A204.1 (cell line): ENCODE measurements around the gene TBCK.
"Not testable (repeated sequence)": the region's sequence is repeated elsewhere in the genome, so short reads cannot be mapped to it uniquely, and the experiment has no call there.

Experiments used
- FAIRE-seq: peaks from 2 replicates; lab custom pipeline; 2012; peaks lifted over from hg19 to GRCh38; lab: Jason Lieb, UNC

Gene TBCK

GRCh38 chr4:106210021-106210420, 106.0 kb downstream of the TBCK start:
- no peak for FAIRE-seq

- FAIRE-seq: peak; percentile 6
Measured at GRCh38 chr4:106208481-106209460, 107.2 kb downstream of the TBCK start.

- peak; percentile 98 for FAIRE-seq
Measured at GRCh38 chr4:106201373-106201772, 114.6 kb downstream of the TBCK start.

- FAIRE-seq: no peak
Measured at GRCh38 chr4:106195435-106195950, 120.5 kb downstream of the TBCK start.

GRCh38 chr4:106194801-106195200, 121.2 kb downstream of the TBCK start:
- no peak for FAIRE-seq

- no peak for FAIRE-seq
Measured at GRCh38 chr4:106192131-106192530, 123.9 kb downstream of the TBCK start.

- no peak for FAIRE-seq
Measured at GRCh38 chr4:106186201-106186600, 129.8 kb downstream of the TBCK start.

- no peak for FAIRE-seq
Measured at GRCh38 chr4:106183551-106183950, 132.5 kb downstream of the TBCK start.

- FAIRE-seq: no peak
Measured at GRCh38 chr4:106172861-106173260, 143.1 kb downstream of the TBCK start.

GRCh38 chr4:106165351-106166010, 150.5 kb downstream of the TBCK start:
- FAIRE-seq: peak; percentile 37

GRCh38 chr4:106162278-106162677, 153.7 kb downstream of the TBCK start:
- FAIRE-seq: no peak

GRCh38 chr4:106160560-106160959, 155.4 kb downstream of the TBCK start:
- no peak for FAIRE-seq

GRCh38 chr4:106149911-106150310, 166.1 kb downstream of the TBCK start:
- FAIRE-seq: no peak

- no peak for FAIRE-seq
Measured at GRCh38 chr4:106149026-106149425, 167.0 kb downstream of the TBCK start.

GRCh38 chr4:106142616-106143127, 173.3 kb downstream of the TBCK start:
- FAIRE-seq: no peak

- FAIRE-seq: no peak
Measured at GRCh38 chr4:106140601-106141000, 175.4 kb downstream of the TBCK start.

- no peak for FAIRE-seq
Measured at GRCh38 chr4:106136777-106137331, 179.2 kb downstream of the TBCK start.

- FAIRE-seq: no peak
Measured at GRCh38 chr4:106132045-106132444, 184.0 kb downstream of the TBCK start.

GRCh38 chr4:106126062-106126461, 189.9 kb downstream of the TBCK start:
- no peak for FAIRE-seq

- FAIRE-seq: not testable (repeated sequence)
Measured at GRCh38 chr4:106119949-106120555, 196.0 kb downstream of the TBCK start.

GRCh38 chr4:106116025-106116424, 200.0 kb downstream of the TBCK start:
- no peak for FAIRE-seq

GRCh38 chr4:106114270-106114669, 201.7 kb downstream of the TBCK start:
- FAIRE-seq: no peak
